GM21825 (cell line): ENCODE results near the gene NOTO.

ENCODE experiments used
- ATAC-seq: cut with Tn5 transposase; IDR thresholded peaks from one replicate; pipeline ENCODE4 v1.9.1; 2021; ENCODE audit warnings: mild to moderate bottlenecking, moderate library complexity; ENCODE audit not compliant: unreplicated experiment

The NOTO gene

DNA sequence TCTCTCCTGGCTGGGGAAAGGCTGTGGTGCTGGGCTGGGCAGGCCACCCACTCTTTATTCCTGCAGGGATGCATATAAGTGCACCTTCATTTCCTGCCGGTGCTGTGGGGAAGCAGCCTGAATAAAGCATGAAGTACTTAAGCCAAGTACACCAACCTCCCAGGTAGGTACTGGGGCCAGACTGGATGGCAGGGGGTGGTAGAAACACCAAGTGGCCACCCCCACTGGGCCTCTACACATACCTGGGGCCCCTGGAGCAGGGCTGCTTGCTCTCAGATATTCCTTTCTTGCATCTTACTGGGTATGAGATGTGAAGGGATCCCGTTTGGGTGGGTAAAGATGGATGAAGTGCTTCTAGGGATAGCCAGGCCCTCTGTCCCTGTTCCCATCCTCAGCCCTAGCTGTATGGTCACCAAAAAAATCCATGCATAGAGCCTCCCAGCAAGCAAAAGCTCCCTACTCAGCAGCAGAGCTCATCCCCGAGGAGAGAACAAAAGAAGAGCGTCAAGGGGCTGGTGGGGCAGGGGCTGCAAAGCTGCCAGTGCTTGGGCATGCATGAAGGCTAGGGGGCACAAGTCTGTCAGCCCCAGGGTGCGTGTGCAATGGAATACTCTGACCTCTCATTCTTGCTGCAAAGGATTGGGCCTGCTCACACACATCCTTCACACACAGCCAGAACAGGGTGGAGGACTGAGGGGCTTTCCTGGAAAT is 53.7 kb downstream of the NOTO start:
- no peak for ATAC-seq

DNA sequence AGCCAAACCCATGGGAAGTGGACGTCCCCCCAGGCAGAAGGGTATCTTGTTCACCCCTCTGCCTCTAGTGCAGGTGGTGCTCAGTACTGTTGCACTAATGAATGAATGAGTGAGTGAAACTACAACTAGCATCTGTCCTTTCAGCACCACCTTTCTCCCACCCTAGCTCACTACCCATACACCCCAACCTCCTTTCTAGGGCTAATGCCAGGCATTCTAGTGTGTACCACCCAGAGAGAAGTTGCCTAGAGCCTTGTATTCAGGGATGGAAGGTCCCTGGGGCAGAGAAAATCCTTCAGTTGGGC is 54.2 kb downstream of the NOTO start:
- ATAC-seq = no peak

DNA sequence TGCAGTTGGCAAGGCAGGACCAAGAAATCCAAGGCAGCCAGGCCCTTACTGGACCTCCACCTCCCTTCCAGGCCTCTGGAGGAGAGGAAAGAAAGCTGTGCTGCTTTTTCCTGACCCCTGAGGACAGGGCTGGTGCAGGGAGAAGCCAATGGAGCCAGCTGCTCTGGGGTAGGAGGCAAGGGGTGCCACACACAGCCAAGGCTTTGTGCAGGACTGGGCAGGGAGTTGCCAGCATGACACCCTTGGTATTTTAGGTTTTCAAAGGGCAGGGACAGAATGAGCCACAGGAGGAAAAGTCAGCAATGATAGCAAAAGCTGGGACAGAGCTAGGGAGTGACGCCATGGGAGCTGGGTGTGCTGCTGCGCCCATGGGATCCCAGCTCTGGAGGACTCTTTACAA is 54.6 kb downstream of the NOTO start:
- no peak for ATAC-seq

DNA sequence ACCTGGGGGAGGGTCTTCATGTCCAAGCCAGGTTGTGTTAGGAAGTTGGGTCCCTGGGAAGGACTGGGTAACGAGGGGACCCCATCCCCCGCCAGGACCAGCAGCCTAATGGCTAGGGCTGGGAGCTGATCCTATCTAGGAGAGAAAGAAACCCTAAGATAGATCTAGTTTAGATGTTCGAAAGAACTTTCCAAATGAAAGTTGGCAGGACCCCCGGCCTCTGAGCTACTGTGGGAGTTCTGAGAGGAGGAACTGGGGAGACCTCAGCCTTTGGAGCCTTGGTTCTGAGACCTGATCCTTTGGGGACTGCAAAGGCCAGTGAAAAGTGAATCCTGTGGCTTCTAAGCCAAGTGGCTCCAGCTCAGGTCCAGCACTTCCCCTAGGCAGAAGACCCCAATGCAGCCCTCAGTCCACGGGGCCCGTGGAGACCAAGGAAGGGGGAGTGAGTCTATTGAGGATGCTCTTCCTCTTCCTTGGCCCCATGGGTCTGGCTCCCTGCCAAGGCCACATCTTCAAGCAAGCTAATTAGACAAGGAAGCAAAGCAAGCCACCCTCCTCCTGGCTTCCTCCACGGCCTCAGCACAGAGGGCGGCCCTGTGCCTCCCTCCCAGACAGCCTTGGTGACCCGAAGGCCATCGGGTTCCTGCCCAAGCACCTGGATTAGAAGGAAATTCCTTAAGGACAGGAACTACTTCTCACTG is 55.2 kb downstream of the NOTO start:
- ATAC-seq = no peak

DNA sequence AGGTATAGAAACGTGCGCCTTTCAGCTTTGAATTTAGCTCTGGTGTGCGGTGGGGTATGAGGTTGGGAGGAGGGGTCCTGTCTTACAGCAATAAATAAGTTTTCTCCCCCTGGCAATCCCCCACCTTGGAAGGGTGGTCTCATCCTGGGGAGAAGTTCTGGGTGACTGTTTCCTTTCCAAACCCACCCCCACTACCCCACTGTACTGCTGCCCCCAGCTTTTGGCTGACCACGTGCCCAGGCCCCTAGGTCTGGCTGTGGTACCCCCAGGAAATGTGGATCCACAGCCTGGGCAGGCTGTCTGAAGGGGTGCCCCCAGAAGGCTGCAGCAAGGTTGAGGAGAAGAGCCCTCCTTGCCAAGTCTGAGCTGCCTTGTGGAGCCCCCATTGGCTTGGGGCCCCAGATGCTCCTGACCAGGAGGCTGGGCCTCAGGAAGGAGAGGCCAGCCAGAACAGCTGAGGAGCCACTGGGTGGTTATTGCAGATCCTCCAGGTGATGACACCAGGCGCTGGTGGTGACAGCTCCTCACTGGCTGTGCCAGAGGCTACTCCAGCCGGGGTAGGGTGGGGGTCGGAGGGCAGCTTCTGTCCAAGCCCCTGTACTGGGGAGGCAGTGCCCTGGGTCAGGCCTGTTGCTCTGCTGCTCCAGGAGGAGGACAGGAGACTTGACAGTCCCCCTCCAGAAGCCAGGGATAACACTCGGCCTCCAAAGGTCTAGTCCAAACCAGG is 56.0 kb downstream of the NOTO start:
- ATAC-seq = no peak

DNA sequence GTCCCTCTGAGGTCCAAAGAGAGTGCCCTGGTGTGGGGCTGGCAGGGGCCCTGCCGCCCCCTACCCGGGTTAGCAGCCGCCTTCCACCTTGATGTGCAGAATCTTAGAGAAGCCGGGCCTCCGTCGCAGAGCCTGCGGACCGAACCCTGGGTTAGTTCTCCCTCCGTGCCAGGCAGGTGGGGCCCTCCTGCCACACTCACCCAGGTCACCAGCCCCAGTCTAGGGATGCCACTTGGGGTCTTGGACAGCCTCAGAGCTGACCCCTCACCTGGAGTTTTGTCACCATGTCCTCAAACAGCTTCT is 56.5 kb downstream of the NOTO start:
- ATAC-seq = no peak

DNA sequence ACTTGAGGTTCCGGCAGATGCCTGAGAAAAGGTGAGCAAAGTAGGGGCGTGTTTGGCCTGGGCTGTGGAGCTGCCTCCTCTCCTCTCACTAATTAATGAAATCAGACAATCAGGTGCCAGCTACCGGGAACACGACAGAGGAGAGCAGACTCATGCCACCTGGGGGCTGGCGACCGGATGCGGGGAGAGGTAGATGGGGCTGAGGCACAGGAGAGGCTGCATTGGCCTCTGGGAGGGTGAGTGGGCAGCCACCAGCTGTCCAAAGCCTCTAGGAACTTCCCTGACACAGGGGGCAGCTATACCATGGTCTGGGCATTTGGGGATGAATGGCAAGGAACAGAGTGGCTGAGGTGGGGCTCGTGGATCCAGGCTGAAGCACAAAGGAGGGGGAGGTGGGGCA is 56.9 kb downstream of the NOTO start:
- ATAC-seq = no peak

DNA sequence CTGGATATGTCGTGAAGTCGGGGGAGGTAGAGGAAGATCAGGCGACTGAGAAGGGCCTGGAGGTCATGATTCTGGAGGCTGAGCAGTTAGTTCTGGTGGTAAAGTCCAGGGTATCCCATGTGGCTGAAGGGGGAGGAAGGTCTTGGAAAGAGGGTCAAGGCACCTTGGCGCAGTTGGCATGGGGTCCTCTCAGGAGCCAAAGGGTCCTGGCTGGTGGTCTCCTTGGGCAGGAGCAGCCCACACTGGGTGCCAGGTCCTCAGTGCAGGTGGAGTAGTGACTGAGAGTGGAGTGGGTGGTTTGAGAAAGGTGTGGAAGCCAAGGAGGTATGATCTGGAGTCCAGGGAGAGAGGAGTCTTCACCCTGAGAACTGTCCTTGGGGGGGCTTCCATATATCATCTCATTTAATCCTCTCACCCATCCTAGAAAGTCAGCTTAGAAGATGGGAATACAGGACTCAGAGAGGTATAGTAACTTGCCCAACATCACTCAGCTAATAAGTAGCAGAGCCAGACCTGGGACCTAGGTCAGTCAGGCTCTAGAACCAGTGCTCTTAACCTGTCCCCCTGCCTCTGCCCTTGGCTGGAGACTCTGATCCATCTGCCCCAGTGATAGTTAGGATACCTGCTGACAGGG is 57.4 kb downstream of the NOTO start:
- ATAC-seq = no peak

DNA sequence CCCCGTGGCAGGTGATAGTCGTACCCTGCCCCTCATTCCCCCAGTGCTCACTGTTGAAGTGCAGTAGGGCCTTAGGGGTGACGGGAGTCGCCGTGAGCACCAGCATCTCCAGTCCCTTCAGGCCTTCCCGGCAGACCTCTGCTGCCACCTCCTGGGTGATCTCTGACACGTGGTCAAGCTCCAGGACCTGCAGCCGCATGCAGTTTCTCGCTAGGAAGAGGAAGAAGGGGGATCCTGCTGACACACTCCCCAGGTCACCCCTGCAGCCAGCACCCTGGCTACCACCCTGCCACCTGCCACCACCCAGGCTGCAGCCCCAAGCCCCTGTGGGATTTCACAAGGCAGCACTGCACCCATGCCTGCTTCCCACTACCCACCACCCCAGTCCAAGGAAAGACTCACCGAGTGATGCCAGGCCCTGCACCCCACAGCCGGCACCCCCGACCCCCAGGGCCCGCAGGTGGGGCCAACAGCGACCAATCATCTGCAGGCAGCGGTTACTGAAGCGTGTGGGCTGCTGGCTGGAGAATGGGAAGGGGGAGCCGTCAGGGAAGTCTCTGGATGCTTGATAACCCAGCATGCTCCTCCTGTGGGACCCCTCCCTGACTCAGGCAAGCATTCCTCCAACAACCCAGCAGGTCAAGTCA is 58.1 kb downstream of the NOTO start:
- no peak for ATAC-seq
